Neural progenitor cell (in vitro differentiated cells): Measurements from ENCODE around the gene DNAH3.

Experiments used
- EZH2phosphoT487 ChIP-seq: fragments of 200-600 bp; sonication (generic); IDR thresholded peaks from 2 replicates; pipeline ENCODE4 v1.6.1; 2017; ENCODE audit warnings: antibody characterized with exemption
- TF ChIP-seq, protein P1 (sequence below): fragments of 200-600 bp; sonication (generic); IDR thresholded peaks from 2 replicates; pipeline ENCODE4 v1.5.1; 2017; ENCODE audit warnings: antibody characterized with exemption, mild to moderate bottlenecking

DNA sequence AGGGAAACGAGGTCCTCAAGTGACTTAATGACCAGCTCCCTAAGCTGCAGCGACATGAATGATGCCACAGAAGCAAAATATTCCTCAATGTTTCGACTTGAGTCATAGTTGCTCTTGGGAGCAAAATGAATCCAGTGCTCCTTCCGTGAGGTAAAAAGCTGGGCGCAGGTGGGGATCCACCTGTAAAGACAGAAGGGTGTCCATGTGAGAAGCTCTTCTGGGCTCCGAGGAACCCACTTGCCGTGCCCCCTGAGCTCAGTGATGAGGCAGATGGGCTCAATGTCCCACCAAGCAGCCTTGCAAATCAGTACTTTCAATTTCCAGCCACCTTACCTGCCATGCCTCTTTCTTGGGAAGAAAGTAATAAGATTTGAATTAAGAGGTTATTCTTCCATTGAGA, 25.5 kb downstream of the DNAH3 start:
- no peak for TF ChIP-seq EZH2phosphoT487
- TF ChIP-seq, protein P1, sequence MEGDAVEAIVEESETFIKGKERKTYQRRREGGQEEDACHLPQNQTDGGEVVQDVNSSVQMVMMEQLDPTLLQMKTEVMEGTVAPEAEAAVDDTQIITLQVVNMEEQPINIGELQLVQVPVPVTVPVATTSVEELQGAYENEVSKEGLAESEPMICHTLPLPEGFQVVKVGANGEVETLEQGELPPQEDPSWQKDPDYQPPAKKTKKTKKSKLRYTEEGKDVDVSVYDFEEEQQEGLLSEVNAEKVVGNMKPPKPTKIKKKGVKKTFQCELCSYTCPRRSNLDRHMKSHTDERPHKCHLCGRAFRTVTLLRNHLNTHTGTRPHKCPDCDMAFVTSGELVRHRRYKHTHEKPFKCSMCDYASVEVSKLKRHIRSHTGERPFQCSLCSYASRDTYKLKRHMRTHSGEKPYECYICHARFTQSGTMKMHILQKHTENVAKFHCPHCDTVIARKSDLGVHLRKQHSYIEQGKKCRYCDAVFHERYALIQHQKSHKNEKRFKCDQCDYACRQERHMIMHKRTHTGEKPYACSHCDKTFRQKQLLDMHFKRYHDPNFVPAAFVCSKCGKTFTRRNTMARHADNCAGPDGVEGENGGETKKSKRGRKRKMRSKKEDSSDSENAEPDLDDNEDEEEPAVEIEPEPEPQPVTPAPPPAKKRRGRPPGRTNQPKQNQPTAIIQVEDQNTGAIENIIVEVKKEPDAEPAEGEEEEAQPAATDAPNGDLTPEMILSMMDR: no peak
